GM12891 (cell line): ENCODE data around the gene VPS13D.

Experiments
- POLR2A ChIP-seq: IDR thresholded peaks from 2 replicates; pipeline ENCODE4 v1.6.1; 2011; ENCODE audit warnings: low read depth, low read length, control low read depth
- POLR2AphosphoS5 ChIP-seq: IDR thresholded peaks from 2 replicates; pipeline ENCODE4 v1.6.1; 2011; ENCODE audit warnings: low read depth, low read length, control low read depth
- SPI1 ChIP-seq: IDR thresholded peaks from 2 replicates; pipeline ENCODE4 v1.6.1; 2011; ENCODE audit warnings: low read depth, low read length, control low read depth
- TAF1 ChIP-seq: IDR thresholded peaks from 2 replicates; pipeline ENCODE4 v1.6.1; 2011; ENCODE audit warnings: low read depth, low read length, control low read depth

- no peak for TF ChIP-seq POLR2A
- TF ChIP-seq POLR2AphosphoS5 = no peak
- TF ChIP-seq TAF1 = no peak
- no peak for TF ChIP-seq SPI1
These were observed 142.3 kb downstream of the VPS13D start for GRCh38 chr1:12372180-12372579.
